ENCODE measurements around the gene KCNJ14.

Gene KCNJ14

GRCh38 chr19:48512504-48513288 is 57.3 kb downstream of the KCNJ14 start:
- H3K4me3 ChIP-seq (ENCODE audit: insufficient read depth, low read depth, low read length, poor library complexity, severe bottlenecking), result peak overlapping the region; percentile 75
- H3K9me3 ChIP-seq (ENCODE audit: control insufficient read depth, low read length), result no peaks in the 10 kb centered on the region
- H3K36me3 ChIP-seq (ENCODE audit: control insufficient read depth, insufficient read depth, low read length), result peaks cover 7% of the 10 kb centered on the region
- peaks cover 23% of the 10 kb centered on the region for H3K4me1 ChIP-seq (ENCODE audit: control insufficient read depth, insufficient read depth, low read length, poor library complexity, severe bottlenecking)
- H3K27me3 ChIP-seq (replicated peaks; ENCODE audit: control insufficient read depth, insufficient read depth, low read length, poor library complexity, severe bottlenecking), result no peaks in the 10 kb centered on the region
- DNase-seq, result no peak
- H3K27ac ChIP-seq (ENCODE audit: insufficient read depth, low read length, poor library complexity, severe bottlenecking), result peak overlapping the region; percentile 63

GRCh38 chr19:48513289-48514122 is 58.1 kb downstream of the KCNJ14 start:
- H3K27me3 ChIP-seq (replicated peaks; ENCODE audit: control insufficient read depth, insufficient read depth, low read length, poor library complexity, severe bottlenecking), result no peaks in the 10 kb centered on the region
- no peaks in the 10 kb centered on the region for H3K9me3 ChIP-seq (ENCODE audit: control insufficient read depth, low read length)
- H3K4me3 ChIP-seq (ENCODE audit: insufficient read depth, low read depth, low read length, poor library complexity, severe bottlenecking), result peak overlapping the region; percentile 75
- H3K27ac ChIP-seq (ENCODE audit: insufficient read depth, low read length, poor library complexity, severe bottlenecking), result peak overlapping the region; percentile 63
- H3K36me3 ChIP-seq (ENCODE audit: control insufficient read depth, insufficient read depth, low read length), result peaks cover 2% of the 10 kb centered on the region
- peaks cover 23% of the 10 kb centered on the region for H3K4me1 ChIP-seq (ENCODE audit: control insufficient read depth, insufficient read depth, low read length, poor library complexity, severe bottlenecking)
- peak in 2 of 3 donors; percentile 56 to 59 for DNase-seq

GRCh38 chr19:48514123-48514458 is 58.7 kb downstream of the KCNJ14 start:
- Histone ChIP-seq H3K27ac (ENCODE audit: insufficient read depth, low read length, poor library complexity, severe bottlenecking) (no peak overlapping the region), H3K4me3 (ENCODE audit: insufficient read depth, low read depth, low read length, poor library complexity, severe bottlenecking) (peak overlapping the region; percentile 75)

GRCh38 chr19:48516536-48516935 is 61.2 kb downstream of the KCNJ14 start:
- no peak for DNase-seq
- Histone ChIP-seq H3K36me3 (ENCODE audit: control insufficient read depth, insufficient read depth, low read length) (no peaks in the 10 kb centered on the region), H3K27me3 (replicated peaks; ENCODE audit: control insufficient read depth, insufficient read depth, low read length, poor library complexity, severe bottlenecking) (no peaks in the 10 kb centered on the region), H3K4me1 (ENCODE audit: control insufficient read depth, insufficient read depth, low read length, poor library complexity, severe bottlenecking) (peaks cover 10% of the 10 kb centered on the region), H3K27ac (ENCODE audit: insufficient read depth, low read length, poor library complexity, severe bottlenecking) (no peak overlapping the region), H3K4me3 (ENCODE audit: insufficient read depth, low read depth, low read length, poor library complexity, severe bottlenecking) (no peak overlapping the region), H3K9me3 (ENCODE audit: control insufficient read depth, low read length) (no peaks in the 10 kb centered on the region)

More at GRCh38 chr19:48514123-48514458, 58.7 kb downstream of the KCNJ14 start:
- Histone ChIP-seq H3K4me1 (ENCODE audit: control insufficient read depth, insufficient read depth, low read length, poor library complexity, severe bottlenecking) (peaks cover 23% of the 10 kb centered on the region), H3K27me3 (replicated peaks; ENCODE audit: control insufficient read depth, insufficient read depth, low read length, poor library complexity, severe bottlenecking) (no peaks in the 10 kb centered on the region), H3K9me3 (ENCODE audit: control insufficient read depth, low read length) (no peaks in the 10 kb centered on the region), H3K36me3 (ENCODE audit: control insufficient read depth, insufficient read depth, low read length) (no peaks in the 10 kb centered on the region)
- DNase-seq, result no peak

Data from effector memory CD4-positive, alpha-beta T cell (primary cell).